Measurements from ENCODE around the gene SLC26A1.

The SLC26A1 gene

GRCh38 chr4:1027915-1028238 is 34.7 kb upstream of the SLC26A1 start:
- DNase-seq: no peak

- DNase-seq: no peak
These were observed 34.2 kb upstream of the SLC26A1 start for GRCh38 chr4:1027219-1027914.

GRCh38 chr4:1026115-1026514 is 32.9 kb upstream of the SLC26A1 start:
- no peak for DNase-seq

- DNase-seq: no peak
These were observed 31.8 kb upstream of the SLC26A1 start for GRCh38 chr4:1024882-1025545.

- DNase-seq: no peak
These were observed 30.9 kb upstream of the SLC26A1 start for GRCh38 chr4:1023895-1024740.

- no peak for DNase-seq
These were observed 30.0 kb upstream of the SLC26A1 start for GRCh38 chr4:1023075-1023640.

- no peak for DNase-seq
These were observed 29.5 kb upstream of the SLC26A1 start for GRCh38 chr4:1022739-1023066.

- no peak for DNase-seq
These were observed 29.0 kb upstream of the SLC26A1 start for GRCh38 chr4:1022051-1022738.

- no peak for DNase-seq
These were observed 28.3 kb upstream of the SLC26A1 start for GRCh38 chr4:1021386-1022050.

- DNase-seq: no peak
These were observed 26.7 kb upstream of the SLC26A1 start for GRCh38 chr4:1019729-1020470.

GRCh38 chr4:1019320-1019719 is 26.1 kb upstream of the SLC26A1 start:
- no peak for DNase-seq

GRCh38 chr4:1018147-1019020 is 25.2 kb upstream of the SLC26A1 start:
- DNase-seq: no peak

- DNase-seq: no peak
These were observed 24.5 kb upstream of the SLC26A1 start for GRCh38 chr4:1017706-1018105.

- no peak for DNase-seq
These were observed 24.0 kb upstream of the SLC26A1 start for GRCh38 chr4:1017211-1017610.

GRCh38 chr4:1015746-1016145 is 22.5 kb upstream of the SLC26A1 start:
- DNase-seq: no peak

- DNase-seq: no peak
These were observed 22.0 kb upstream of the SLC26A1 start for GRCh38 chr4:1015179-1015578.

GRCh38 chr4:1014291-1015167 is 21.3 kb upstream of the SLC26A1 start:
- no peak for DNase-seq

- no peak for DNase-seq
These were observed 20.2 kb upstream of the SLC26A1 start for GRCh38 chr4:1013225-1014073.
